CD4-positive, alpha-beta T cell (primary cell): ENCODE data around the gene NEK2. TPM values are rescaled to one million over a fixed set of nuclear protein-coding genes. Genes with fewer than 3 reads are reported as not detected.

ENCODE experiments used
- ATAC-seq: fragments of 200-7000 bp; cut with Tn5 transposase; one replicate; pipeline ENCODE4 v1.10.0; 2022; ENCODE audit warnings: mild to moderate bottlenecking; ENCODE audit not compliant: poor library complexity
- CTCF ChIA-PET: fragments of 350-600 bp; sonication (Branson Sonifier 250); formaldehyde crosslinking; loops from one replicate; lab custom pipeline; 2021; ENCODE audit warnings: antibody characterized with exemption, inconsistent platforms; lab: Charles Lee
- POLR2A ChIA-PET: fragments of 350-600 bp; sonication (Branson Sonifier 250); formaldehyde crosslinking; loops from one replicate; lab custom pipeline; 2021; ENCODE audit warnings: antibody characterized with exemption, inconsistent platforms; lab: Charles Lee
- DNase-seq, 14 experiments: peaks; one replicate each; pipeline ENCODE4 v3.0.0-alpha.2; 2013 to 2020; ENCODE audit warnings: mixed read lengths in 2 of 14
- H3K27ac ChIP-seq, 2 donors: one replicate each; pipeline versions ENCODE4 v1.5.1 to v1.7.0; 2013; ENCODE audit warnings: low read length in 2 of 2, low read depth in 1 of 2, mild to moderate bottlenecking in 1 of 2
- H3K27me3 ChIP-seq, 2 experiments: 1 replicate in 1 of 2; 2 replicates in 1 of 2; pipeline versions ENCODE4 v1.6.1 to v1.7.0; 2013; ENCODE audit warnings: low read length in 2 of 2, control low read depth in 1 of 2, mild to moderate bottlenecking in 1 of 2, moderate library complexity in 1 of 2; ENCODE audit not compliant: insufficient read depth in 2 of 2, control insufficient read depth in 1 of 2
- H3K36me3 ChIP-seq: one replicate; pipeline ENCODE4 v1.6.1; 2013; ENCODE audit warnings: low read length, control low read depth; ENCODE audit not compliant: insufficient read depth
- H3K4me1 ChIP-seq: one replicate; pipeline ENCODE4 v1.6.1; 2013; ENCODE audit warnings: low read length, control low read depth; ENCODE audit not compliant: insufficient read depth
- H3K4me3 ChIP-seq: one replicate; pipeline ENCODE4 v1.5.1; 2013; ENCODE audit warnings: mild to moderate bottlenecking, low read length, moderate library complexity
- H3K9me3 ChIP-seq, 2 experiments: 1 replicate in 1 of 2; 2 replicates in 1 of 2; pipeline versions ENCODE4 v1.6.1 to v1.7.0; 2013; ENCODE audit warnings: low read length in 2 of 2, mild to moderate bottlenecking in 2 of 2, control low read depth in 1 of 2, moderate library complexity in 1 of 2; ENCODE audit not compliant: control insufficient read depth in 1 of 2, insufficient read depth in 1 of 2
- H3K27ac Mint-ChIP-seq: one replicate; pipeline ENCODE4 v1.8.0; 2020; ENCODE audit warnings: mixed read lengths
- H3K27me3 Mint-ChIP-seq: one replicate; pipeline ENCODE4 v1.8.0; 2021; ENCODE audit warnings: mixed read lengths
- H3K36me3 Mint-ChIP-seq: one replicate; pipeline ENCODE4 v1.8.0; 2021; ENCODE audit warnings: low read depth, mixed read lengths
- H3K4me1 Mint-ChIP-seq: one replicate; pipeline ENCODE4 v1.8.0; 2021; ENCODE audit warnings: low read depth, mixed read lengths
- H3K4me3 Mint-ChIP-seq: one replicate; pipeline ENCODE4 v1.8.0; 2020; ENCODE audit warnings: mild to moderate bottlenecking, mixed read lengths
- H3K9me3 Mint-ChIP-seq: one replicate; pipeline ENCODE4 v1.8.0; 2020; ENCODE audit warnings: mixed read lengths
- CTCF ChIP-seq: fragments of 200-600 bp; IDR thresholded peaks from one replicate; pipeline ENCODE4 v1.8.0; 2022; ENCODE audit warnings: antibody characterized with exemption, mild to moderate bottlenecking
- intact Hi-C, 2 experiments: fragments of 100-400 bp; cut with DNase I in 1 of 2; cut with micrococcal nuclease in 1 of 2; formaldehyde crosslinking; loops; one replicate each; pipeline versions ENCODE4 v1.15.1 to v1.9.0; 2023 to 2025; cut with DNase I, micrococcal nuclease
- total RNA-seq, 174 experiments: library from RNA in 2 of 174; stranded (reverse) in 2 of 174; gene quantifications; one replicate each; pipeline ENCODE4 v1.2.3 and lab custom pipeline; 2021 to 2026

NEK2 gene
- total RNA-seq, 2 experiments from 2014 or later, result not detected

DNA sequence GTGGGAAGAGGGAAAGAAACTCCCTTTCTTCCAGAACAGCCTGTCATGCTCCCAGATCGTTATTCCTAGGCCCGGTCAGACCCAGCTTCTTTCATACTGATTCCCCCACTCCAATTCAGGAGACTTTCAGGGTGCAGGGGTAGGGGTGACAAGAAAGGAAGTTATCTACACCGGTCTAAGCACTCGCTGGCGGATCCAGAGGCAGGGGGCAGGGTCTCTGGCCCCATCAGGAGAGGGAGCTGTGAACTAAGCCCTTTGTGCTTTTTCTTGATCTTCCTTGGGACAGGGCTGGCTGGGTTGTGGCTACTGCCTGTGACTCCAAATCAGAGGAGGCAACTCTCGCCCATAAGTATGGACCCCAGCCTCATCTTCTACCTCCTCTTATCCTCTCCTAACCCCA is 44.3 kb downstream of the NEK2 start:
- Mint-ChIP-seq H3K27me3 (no peaks in the 10 kb centered on the region), H3K36me3 (no peaks in the 10 kb centered on the region), H3K27ac (no peak overlapping the region), H3K4me1 (no peaks in the 10 kb centered on the region), H3K9me3 (no peaks in the 10 kb centered on the region), H3K4me3 (no peak overlapping the region)
- Histone ChIP-seq H3K36me3 (no peaks in the 10 kb centered on the region), H3K9me3 (no peaks in the 10 kb centered on the region), H3K27me3 (no peaks in the 10 kb centered on the region), H3K4me3 (no peak overlapping the region), H3K27ac (no peak overlapping the region), H3K4me1 (peaks cover 5% of the 10 kb centered on the region)
- intact Hi-C loops, result no loop called here
- TF ChIP-seq CTCF, result no peak
- ChIA-PET CTCF (no interaction called here), POLR2A (no interaction called here)
- ATAC-seq (no peak), DNase-seq (no peak)

GRCh38 chr1:211630236-211631081 is 45.0 kb downstream of the NEK2 start:
- DNase-seq (no peak), ATAC-seq (no peak)
- ChIA-PET POLR2A (no interaction called here), CTCF (interaction anchor here (0.9 kb wide), 1 partner anchor 25 kb away, joined by 3 read pairs; no protein-coding TSS in a partner anchor)
- Mint-ChIP-seq H3K27ac (no peak overlapping the region), H3K27me3 (no peaks in the 10 kb centered on the region), H3K4me1 (no peaks in the 10 kb centered on the region), H3K36me3 (no peaks in the 10 kb centered on the region), H3K9me3 (no peaks in the 10 kb centered on the region), H3K4me3 (no peak overlapping the region)
- no peak overlapping the region for H3K4me3 ChIP-seq
- no peaks in the 10 kb centered on the region for H3K27me3 ChIP-seq
- peaks cover 5% of the 10 kb centered on the region for H3K4me1 ChIP-seq
- no peak for TF ChIP-seq CTCF
- intact Hi-C loops, result no loop called here
- H3K27ac ChIP-seq, result no peak overlapping the region
- H3K9me3 ChIP-seq, result no peaks in the 10 kb centered on the region
- no peaks in the 10 kb centered on the region for H3K36me3 ChIP-seq

DNA sequence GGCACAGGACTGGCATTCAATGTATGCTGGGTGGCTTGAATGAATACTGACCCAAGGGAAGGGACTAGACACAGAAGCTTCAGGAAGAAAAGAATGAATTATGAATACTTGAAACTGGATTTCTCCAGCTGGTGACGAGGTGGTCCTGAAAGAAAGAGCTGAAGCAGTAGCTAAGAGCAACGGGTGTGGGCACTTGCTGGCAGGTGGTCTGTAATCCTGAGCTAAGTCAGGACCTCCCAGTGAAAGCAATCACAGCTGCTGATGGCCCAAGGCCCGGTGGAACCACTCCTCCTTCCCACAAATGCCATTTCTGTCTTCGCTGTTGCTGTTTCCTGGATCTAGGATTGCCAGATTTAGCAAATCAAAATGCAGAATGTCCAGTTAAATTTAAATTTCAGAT is 47.0 kb downstream of the NEK2 start:
- Mint-ChIP-seq H3K4me3 (no peak overlapping the region), H3K9me3 (no peaks in the 10 kb centered on the region), H3K27ac (no peak overlapping the region), H3K27me3 (no peaks in the 10 kb centered on the region), H3K36me3 (no peaks in the 10 kb centered on the region), H3K4me1 (peaks cover 4% of the 10 kb centered on the region)
- Histone ChIP-seq H3K36me3 (no peaks in the 10 kb centered on the region), H3K27ac (no peak overlapping the region), H3K27me3 (no peaks in the 10 kb centered on the region), H3K4me1 (peaks cover 7% of the 10 kb centered on the region), H3K4me3 (no peak overlapping the region), H3K9me3 (no peaks in the 10 kb centered on the region)
- DNase-seq (no peak), ATAC-seq (no peak)
- TF ChIP-seq CTCF, result no peak
- intact Hi-C loops, result loop anchor here in 1 of 2 experiments (10.0 kb wide), 1 partner anchor 114 kb away; no protein-coding TSS in a partner anchor
- POLR2A ChIA-PET, result no interaction called here
- CTCF ChIA-PET, result no interaction called here
